SK-N-SH treated with all-trans-retinoic acid at 6 μM for 48 hours (cell line): ENCODE results near the gene ITCH.
"Not testable (repeated sequence)": the region's sequence is repeated elsewhere in the genome, so short reads cannot be mapped to it uniquely, and the experiment has no call there.

Experiments
- GLIS3 ChIP-seq: fragments of 250-450 bp; sonication (Bioruptor Pico); IDR thresholded peaks from 2 replicates; pipeline ENCODE4 v1.5.0; 2020; ENCODE audit warnings: mild to moderate bottlenecking, moderate library complexity
- ZNF565 ChIP-seq: fragments of 450-650 bp; formaldehyde crosslinking; conservative IDR thresholded peaks from 2 replicates; pipeline ENCODE4 v1.5.0; 2020; ENCODE audit warnings: low read depth, mild to moderate bottlenecking, moderate library complexity
- TF ChIP-seq, protein P1 (sequence below): fragments of 250-450 bp; sonication (Bioruptor Pico); IDR thresholded peaks from 2 replicates; pipeline ENCODE4 v1.5.1; 2020; ENCODE audit warnings: low read depth, mild to moderate bottlenecking, moderate library complexity
- TF ChIP-seq, protein P2 (sequence below): fragments of 250-450 bp; sonication (Bioruptor Pico); IDR thresholded peaks from 2 replicates; pipeline ENCODE4 v1.8.0; 2020; ENCODE audit warnings: mild to moderate bottlenecking, moderate library complexity, borderline replicate concordance

DNA sequence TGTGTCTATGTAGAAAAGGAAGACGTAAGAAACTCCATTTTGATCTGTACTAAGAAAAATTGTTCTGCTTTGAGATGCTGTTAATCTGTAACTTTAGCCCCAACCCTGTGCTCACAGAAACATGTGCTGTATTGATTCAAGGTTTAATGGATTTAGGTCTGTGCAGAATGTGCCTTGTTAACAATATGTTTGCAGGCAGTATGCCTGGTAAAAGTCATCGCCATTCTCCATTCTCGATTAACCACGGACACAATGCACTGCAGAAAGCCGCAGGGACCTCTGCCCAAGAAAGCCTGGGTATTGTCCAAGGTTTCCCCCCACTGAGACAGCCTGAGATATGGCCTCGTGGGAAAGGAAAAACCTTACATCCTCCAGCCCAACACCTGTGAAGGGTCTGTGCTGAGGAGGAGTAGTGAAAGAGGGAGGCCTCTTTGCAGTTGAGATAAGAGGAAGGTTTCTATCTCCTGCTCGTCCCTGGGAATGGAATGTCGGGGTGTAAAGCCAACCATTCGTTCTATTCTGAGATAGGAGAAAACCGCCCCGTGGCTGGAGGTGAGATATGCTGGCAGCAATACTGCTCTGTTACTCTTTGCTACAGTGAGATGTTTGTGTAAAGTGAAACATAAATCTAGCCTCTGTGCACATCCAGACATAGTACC lies 62.1 kb downstream of the ITCH start:
- TF ChIP-seq, protein P1, sequence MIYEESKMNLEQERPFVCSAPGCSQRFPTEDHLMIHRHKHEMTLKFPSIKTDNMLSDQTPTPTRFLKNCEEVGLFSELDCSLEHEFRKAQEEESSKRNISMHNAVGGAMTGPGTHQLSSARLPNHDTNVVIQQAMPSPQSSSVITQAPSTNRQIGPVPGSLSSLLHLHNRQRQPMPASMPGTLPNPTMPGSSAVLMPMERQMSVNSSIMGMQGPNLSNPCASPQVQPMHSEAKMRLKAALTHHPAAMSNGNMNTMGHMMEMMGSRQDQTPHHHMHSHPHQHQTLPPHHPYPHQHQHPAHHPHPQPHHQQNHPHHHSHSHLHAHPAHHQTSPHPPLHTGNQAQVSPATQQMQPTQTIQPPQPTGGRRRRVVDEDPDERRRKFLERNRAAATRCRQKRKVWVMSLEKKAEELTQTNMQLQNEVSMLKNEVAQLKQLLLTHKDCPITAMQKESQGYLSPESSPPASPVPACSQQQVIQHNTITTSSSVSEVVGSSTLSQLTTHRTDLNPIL (CRISPR knock-in tag), result not testable (repeated sequence)
- TF ChIP-seq, protein P2, sequence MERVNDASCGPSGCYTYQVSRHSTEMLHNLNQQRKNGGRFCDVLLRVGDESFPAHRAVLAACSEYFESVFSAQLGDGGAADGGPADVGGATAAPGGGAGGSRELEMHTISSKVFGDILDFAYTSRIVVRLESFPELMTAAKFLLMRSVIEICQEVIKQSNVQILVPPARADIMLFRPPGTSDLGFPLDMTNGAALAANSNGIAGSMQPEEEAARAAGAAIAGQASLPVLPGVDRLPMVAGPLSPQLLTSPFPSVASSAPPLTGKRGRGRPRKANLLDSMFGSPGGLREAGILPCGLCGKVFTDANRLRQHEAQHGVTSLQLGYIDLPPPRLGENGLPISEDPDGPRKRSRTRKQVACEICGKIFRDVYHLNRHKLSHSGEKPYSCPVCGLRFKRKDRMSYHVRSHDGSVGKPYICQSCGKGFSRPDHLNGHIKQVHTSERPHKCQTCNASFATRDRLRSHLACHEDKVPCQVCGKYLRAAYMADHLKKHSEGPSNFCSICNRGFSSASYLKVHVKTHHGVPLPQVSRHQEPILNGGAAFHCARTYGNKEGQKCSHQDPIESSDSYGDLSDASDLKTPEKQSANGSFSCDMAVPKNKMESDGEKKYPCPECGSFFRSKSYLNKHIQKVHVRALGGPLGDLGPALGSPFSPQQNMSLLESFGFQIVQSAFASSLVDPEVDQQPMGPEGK, result not testable (repeated sequence)
- not testable (repeated sequence) for TF ChIP-seq ZNF565, GLIS3 (CRISPR knock-in tag)
